OCI-LY3 (cell line): ENCODE data around the gene ZNF697.

Experiments used
- CTCF ChIP-seq: fragments of 200-600, 300-600 bp; sonication (generic); IDR thresholded peaks from 2 replicates; pipeline ENCODE4 v1.5.1; 2014; ENCODE audit warnings: antibody characterized with exemption, low read length, low read depth
- EZH2phosphoT487 ChIP-seq: fragments of 200-600 bp; shearing (Covaris generic); IDR thresholded peaks from 2 replicates; pipeline ENCODE4 v1.6.1; 2018; ENCODE audit warnings: antibody characterized with exemption, mixed run types, low read depth

- TF ChIP-seq CTCF (no peak), EZH2phosphoT487 (no peak)
Measured at GRCh38 chr1:119659628-119660027, 11.6 kb upstream of the ZNF697 start.
